Measurements from ENCODE around the gene TRIM8.

- TF ChIP-seq CTCF (IDR thresholded peaks at IDR 0.05) (no peak), EZH2 (IDR thresholded peaks at IDR 0.05) (no peak)
Measured at GRCh38 chr10:102628451-102628911, 15.8 kb upstream of the TRIM8 start.

Measured in neural progenitor cell (in vitro differentiated cells).